NT2/D1 (cell line): Measurements from ENCODE around the gene IL17REL.

Experiments used
- DNase-seq: peaks from one replicate; pipeline ENCODE4 v3.0.0-alpha.2; 2011; ENCODE audit warnings: low read depth, low spot score
- H3K27me3 ChIP-seq: 2 replicates; pipeline ENCODE4 v1.6.0; 2011; ENCODE audit warnings: mild to moderate bottlenecking; ENCODE audit not compliant: insufficient read length, insufficient read depth
- H3K36me3 ChIP-seq: 2 replicates; pipeline ENCODE4 v1.6.1; 2011; ENCODE audit warnings: mild to moderate bottlenecking, low read length, mixed read lengths; ENCODE audit not compliant: insufficient read depth, insufficient read length
- H3K4me1 ChIP-seq: 2 replicates; pipeline ENCODE4 v1.5.1; 2011; ENCODE audit not compliant: insufficient read depth, insufficient read length
- H3K4me3 ChIP-seq: 2 replicates; pipeline ENCODE4 v1.5.1; 2011; ENCODE audit warnings: low read depth; ENCODE audit not compliant: insufficient read length
- H3K9ac ChIP-seq: 2 replicates; pipeline ENCODE4 v1.6.0; 2011; ENCODE audit warnings: low read depth; ENCODE audit not compliant: insufficient read length
- H3K9me3 ChIP-seq: 2 replicates; pipeline ENCODE4 v1.5.1; 2011; ENCODE audit warnings: mild to moderate bottlenecking, low read length; ENCODE audit not compliant: insufficient read depth
- SUZ12 ChIP-seq: IDR thresholded peaks from 2 replicates; pipeline ENCODE4 v1.6.1; 2011; ENCODE audit not compliant: insufficient read length, insufficient read depth; ENCODE audit errors: extremely low read depth
- YY1 ChIP-seq: IDR thresholded peaks from 2 replicates; pipeline ENCODE4 v1.6.1; 2011; ENCODE audit not compliant: insufficient read length, insufficient read depth
- ZNF274 ChIP-seq: IDR thresholded peaks from 2 replicates; pipeline ENCODE4 v1.6.1; 2011; ENCODE audit warnings: mild to moderate bottlenecking, low read depth, low read length

IL17REL gene

DNA sequence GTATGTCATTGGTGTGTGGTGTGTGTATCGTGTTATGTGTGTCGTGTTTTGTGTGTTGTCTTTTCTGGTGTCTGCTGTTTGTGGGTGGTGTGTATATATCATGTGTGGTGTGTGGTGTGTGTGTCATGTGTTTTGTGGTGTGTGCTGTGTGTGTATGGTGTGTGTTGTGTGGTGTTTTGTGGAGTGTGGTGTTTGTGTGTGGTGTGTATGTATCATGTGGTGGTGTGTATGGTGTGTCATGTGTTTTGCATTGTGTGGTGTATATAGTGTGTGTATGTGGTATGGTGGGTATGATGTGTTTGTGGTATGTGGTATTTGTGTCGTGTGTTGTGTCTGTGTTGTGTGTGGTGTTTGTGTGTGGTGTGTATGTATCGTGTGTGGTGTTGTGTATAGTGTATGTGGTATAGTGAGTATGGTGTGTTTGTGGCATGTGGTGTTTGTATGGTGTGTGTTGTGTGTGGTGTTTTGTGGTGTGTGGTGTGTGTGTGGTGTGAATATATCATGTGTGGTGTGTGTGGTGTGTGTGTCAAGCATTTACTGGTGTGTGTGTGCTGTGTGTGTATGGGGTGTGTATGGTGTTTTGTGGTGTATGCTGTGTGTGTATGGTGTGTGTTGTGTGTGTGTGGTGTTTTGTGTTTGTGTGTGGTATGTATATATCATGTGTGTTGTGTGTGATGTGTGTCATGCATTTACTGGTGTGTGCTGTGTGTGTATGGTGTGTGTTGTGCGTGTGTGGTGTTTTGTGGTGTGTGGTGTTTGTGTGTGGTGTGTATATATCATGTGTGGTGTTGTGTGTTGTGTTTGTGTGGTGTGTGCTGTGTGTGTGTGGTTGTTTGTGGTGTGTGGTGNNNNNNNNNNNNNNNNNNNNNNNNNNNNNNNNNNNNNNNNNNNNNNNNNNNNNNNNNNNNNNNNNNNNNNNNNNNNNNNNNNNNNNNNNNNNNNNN, 39.3 kb downstream of the IL17REL start:
- DNase-seq = no peak
- peaks cover 16% of the 10 kb centered on the region for H3K4me1 ChIP-seq
- H3K27me3 ChIP-seq = peaks cover 24% of the 10 kb centered on the region
- no peaks in the 10 kb centered on the region for H3K9me3 ChIP-seq
- H3K36me3 ChIP-seq = no peaks in the 10 kb centered on the region
- no peak overlapping the region for H3K9ac ChIP-seq
- no peak for TF ChIP-seq YY1
- TF ChIP-seq ZNF274 = no peak
- no peak for TF ChIP-seq SUZ12
- no peak overlapping the region for H3K4me3 ChIP-seq

DNA sequence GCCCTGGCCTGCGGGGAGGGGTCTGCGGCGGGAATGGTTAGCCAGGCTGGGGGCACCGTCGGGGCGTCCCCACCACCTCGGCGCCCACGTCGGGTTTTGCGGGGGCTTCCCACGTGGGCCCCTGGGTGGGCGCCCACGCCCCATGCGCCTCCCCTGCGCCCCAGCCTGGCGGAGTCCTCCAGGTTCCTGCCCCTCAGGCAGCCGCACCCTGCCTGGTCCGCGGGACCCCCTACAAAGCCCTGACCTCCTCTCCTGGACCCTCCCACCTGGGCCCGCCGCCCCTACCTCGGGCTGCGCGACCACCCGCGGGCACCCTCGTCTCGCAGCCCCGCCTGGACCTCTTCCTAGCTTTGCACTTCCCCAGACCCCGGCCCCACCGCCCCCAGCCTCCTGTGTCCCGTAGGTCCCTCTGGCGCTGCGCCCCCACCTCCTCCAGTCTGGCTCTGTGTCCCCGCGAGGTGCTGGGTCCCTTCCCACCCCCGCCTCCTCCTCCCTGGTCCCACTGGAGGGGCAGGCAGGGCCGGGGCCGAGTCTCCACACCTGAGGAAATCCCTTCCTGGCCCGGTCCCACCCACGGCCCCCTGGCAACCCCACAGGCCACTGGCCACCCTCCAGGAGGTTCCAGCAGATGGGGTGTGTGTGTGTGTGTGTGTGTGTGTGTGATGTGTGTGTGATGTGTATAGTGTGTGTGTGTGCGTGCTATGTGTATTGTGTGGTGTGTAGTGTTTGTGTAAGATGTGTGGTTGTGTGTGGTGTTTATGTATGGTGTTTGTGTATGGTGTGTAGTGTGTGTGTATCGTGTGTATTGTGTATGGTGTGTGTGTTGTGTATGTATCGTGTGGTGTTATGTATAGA, 40.2 kb downstream of the IL17REL start:
- Histone ChIP-seq H3K4me3 (no peak overlapping the region), H3K27me3 (peaks cover 24% of the 10 kb centered on the region), H3K9ac (no peak overlapping the region), H3K9me3 (no peaks in the 10 kb centered on the region), H3K4me1 (peaks cover 18% of the 10 kb centered on the region), H3K36me3 (no peaks in the 10 kb centered on the region)
- DNase-seq = no peak
- TF ChIP-seq ZNF274 (no peak), SUZ12 (no peak), YY1 (no peak)

DNA sequence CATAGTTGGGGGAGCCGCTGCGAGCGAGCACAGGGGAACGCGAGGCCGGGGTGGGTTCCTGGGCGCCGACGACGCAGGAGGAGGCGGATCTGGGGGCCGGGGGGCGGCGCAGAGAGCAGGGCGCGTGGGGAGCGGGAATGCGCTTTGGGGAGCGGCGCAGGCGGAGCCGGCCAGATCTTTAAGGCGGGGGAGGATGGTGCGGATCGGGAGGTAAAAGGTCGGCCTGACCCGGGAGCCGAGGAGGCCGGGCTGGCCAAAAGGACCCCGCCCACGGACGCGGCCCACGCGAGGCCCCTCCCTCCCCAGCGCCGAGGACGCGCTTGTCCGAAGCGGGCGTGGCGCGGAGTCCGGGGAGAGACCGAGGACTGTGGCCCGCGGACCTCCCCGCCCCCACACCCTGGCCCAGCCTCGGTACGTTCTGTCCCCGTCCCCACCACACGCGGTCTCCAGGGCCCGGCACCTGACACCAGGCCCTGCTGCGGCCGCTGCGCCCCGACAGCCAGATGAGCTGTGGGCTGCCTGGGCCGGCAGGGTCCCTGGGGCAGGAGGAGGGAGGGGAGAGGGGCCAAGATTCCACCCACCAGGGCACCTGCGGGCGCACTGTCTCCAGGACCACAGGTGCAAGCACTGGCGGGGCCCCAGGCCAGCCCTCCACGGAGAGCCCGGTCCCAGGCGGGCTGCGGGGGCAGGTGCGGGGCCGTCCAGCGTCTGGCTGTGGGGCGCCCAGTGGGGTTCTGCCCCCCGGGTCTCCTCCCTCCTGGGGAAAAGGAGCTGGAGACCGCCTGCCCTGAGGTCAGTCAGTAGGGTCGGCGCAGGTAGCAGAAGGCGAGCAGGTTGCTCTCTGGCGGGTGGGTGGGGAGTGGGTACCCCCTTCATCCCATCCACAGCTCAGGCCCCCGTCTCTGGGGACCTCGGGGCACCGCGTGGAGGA, 41.1 kb downstream of the IL17REL start:
- no peaks in the 10 kb centered on the region for H3K36me3 ChIP-seq
- no peak for DNase-seq
- no peaks in the 10 kb centered on the region for H3K9me3 ChIP-seq
- peaks cover 24% of the 10 kb centered on the region for H3K27me3 ChIP-seq
- TF ChIP-seq YY1 = no peak
- TF ChIP-seq SUZ12 = no peak
- no peak for TF ChIP-seq ZNF274
- H3K9ac ChIP-seq = peak overlapping the region; percentile 77
- H3K4me1 ChIP-seq = peaks cover 18% of the 10 kb centered on the region
- peak overlapping the region; percentile 43 for H3K4me3 ChIP-seq

DNA sequence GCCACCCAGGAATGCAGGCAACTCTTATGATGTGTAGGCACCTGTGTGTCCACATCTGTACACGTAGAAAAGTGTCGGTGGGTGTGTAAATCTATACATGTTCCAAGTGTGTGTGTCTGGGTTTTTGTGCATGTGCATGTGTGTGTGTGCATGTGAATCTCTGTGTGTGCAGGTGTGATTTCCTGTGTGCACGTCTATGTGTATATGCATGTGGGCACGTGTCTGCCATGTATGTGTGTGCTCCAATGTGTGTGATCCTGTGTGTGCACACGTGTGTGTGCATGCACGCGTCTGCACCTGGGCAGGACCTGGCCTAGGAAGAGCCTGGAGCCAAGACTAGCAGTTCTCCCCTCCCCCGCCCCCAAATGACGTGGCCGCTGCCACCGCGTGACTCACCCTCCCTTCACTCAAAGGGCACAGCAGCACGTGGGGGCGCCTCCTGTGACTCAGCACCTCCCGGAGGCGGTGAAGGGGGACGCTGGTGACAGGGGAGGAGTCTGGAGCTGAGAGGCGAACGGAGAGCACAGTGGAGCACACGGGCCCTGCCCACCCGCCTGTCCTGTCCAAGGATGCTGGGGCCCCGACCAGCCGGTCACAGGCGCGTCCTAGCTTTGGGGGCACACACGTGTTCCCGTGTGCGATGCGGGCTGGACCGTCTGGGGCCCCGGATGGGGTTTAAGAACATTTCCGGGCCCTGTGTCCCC, 41.9 kb downstream of the IL17REL start:
- DNase-seq = peak; percentile 76
- Histone ChIP-seq H3K9ac (peak overlapping the region; percentile 77), H3K27me3 (peaks cover 24% of the 10 kb centered on the region), H3K9me3 (no peaks in the 10 kb centered on the region), H3K4me3 (peak overlapping the region; percentile 43), H3K36me3 (no peaks in the 10 kb centered on the region), H3K4me1 (peaks cover 20% of the 10 kb centered on the region)
- TF ChIP-seq ZNF274 = no peak
- no peak for TF ChIP-seq YY1
- no peak for TF ChIP-seq SUZ12

DNA sequence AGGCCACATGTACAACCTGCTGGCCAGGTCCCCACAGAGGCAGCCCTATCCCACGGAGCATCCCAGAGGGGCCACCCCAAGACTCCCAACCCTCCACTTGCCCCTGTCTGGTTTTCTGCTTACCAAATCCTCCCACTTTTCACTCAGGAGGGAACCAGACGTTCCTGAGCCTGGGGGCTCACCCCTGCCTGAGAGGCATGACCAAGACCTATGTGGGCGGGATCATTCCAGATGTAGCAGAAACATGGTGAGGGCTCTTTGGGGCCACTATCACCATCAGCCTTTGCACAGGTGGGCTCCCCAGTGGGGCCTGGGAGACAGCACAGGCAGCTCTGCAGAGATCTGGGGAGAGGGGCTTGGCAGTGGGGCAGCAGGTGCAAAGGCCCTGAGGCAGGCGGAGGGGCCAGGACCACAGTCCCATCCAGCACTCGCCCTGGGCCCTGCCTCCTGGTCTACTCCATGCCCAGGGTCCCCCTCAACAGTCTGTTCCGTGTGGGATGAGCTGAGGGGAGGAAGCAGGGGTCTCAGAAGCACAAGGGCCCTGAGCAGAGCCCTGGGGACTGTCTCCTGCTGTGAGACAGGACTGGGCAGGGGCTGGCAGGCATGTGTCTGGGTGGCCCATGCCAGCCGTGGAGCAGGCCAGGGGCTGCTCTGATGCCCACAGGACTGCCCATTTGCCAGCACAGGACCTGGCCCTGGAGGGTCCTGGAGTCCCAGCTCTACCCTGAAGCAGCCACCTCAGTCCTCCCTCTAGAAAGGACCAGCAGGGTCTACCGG, 42.6 kb downstream of the IL17REL start:
- H3K4me1 ChIP-seq = peaks cover 17% of the 10 kb centered on the region

More for the DNA sequence above, 42.6 kb downstream of the IL17REL start:
- peaks cover 24% of the 10 kb centered on the region for H3K27me3 ChIP-seq
- peaks cover 3% of the 10 kb centered on the region for H3K36me3 ChIP-seq
- no peak overlapping the region for H3K4me3 ChIP-seq
- H3K9ac ChIP-seq = peak overlapping the region; percentile 4
- TF ChIP-seq YY1 = no peak
- no peaks in the 10 kb centered on the region for H3K9me3 ChIP-seq
- no peak for DNase-seq
